HCT116 (cell line): ENCODE data around the gene ENOX1. TPM values are rescaled to one million over a fixed set of nuclear protein-coding genes. Genes with fewer than 3 reads are reported as not detected.

Experiments used
- ATAC-seq: fragments of 200-7000 bp; cut with Tn5 transposase; 2 replicates; pipeline ENCODE4 v1.9.1; 2020; ENCODE audit warnings: mild to moderate bottlenecking, moderate library complexity
- BruUV-seq: library from RNA; stranded (reverse); fragments of 400-500 nt; replicated peaks from 2 replicates; lab custom pipeline; 2021; lab: Mats Ljungman, UMichigan
- CTCF ChIA-PET: fragments of 300-600 bp; sonication (Branson Sonifier 250); formaldehyde crosslinking; loops from one replicate; lab custom pipeline; 2021; ENCODE audit warnings: antibody characterized with exemption; lab: Charles Lee
- POLR2A ChIA-PET: fragments of 300-600, 350-600 bp; sonication (Branson Sonifier 250); formaldehyde crosslinking; loops from one replicate; lab custom pipeline; 2021; ENCODE audit warnings: antibody characterized with exemption; lab: Charles Lee
- RAD21 ChIA-PET, 2 experiments: fragments of 300-600 bp; sonication (Branson Sonifier 250); formaldehyde crosslinking; loops; one replicate each; lab custom pipeline; 2023; ENCODE audit warnings: low total read pairs in 2 of 2; ENCODE audit not compliant: uncharacterized antibody in 2 of 2, unreplicated experiment in 2 of 2, low non-redundant PET in 1 of 2; lab: Charles Lee
- DNase-seq: peaks from one replicate; pipeline ENCODE4 v3.0.0-alpha.2; 2010; ENCODE audit warnings: low read depth, low spot score
- H2AFZ ChIP-seq: fragments of 200-600 bp; shearing (Covaris generic), sonication (generic); 2 replicates; pipeline ENCODE4 v1.6.1; 2017; ENCODE audit warnings: low read depth, mixed run types, mixed read lengths, antibody characterized with exemption, low read length; ENCODE audit not compliant: poor library complexity, severe bottlenecking
- H3K27ac ChIP-seq: 2 replicates; pipeline ENCODE4 v1.5.1; 2012; ENCODE audit warnings: low read depth, low read length
- H3K27me3 ChIP-seq: fragments of 200-600 bp; sonication (generic); 2 replicates; pipeline ENCODE4 v1.6.1; 2016; ENCODE audit warnings: mixed run types, low read length, mixed read lengths; ENCODE audit not compliant: insufficient read depth
- H3K36me3 ChIP-seq, 2 experiments: fragments of 200-500 bp in 1 of 2; fragments of 200-600 bp in 1 of 2; sonication (Bioruptor generic) in 1 of 2; sonication (generic) in 1 of 2; 2 replicates each; pipeline versions ENCODE4 v1.5.1 to v1.6.1; 2014 to 2016; ENCODE audit warnings: low read length in 2 of 2, inconsistent platforms in 1 of 2, mixed read lengths in 1 of 2, mixed run types in 1 of 2; ENCODE audit not compliant: insufficient read depth in 2 of 2, control insufficient read depth in 1 of 2
- H3K4me1 ChIP-seq, 2 experiments: fragments of 200-600 bp in 1 of 2; sonication (generic) in 1 of 2; 2 replicates each; pipeline versions ENCODE4 v1.5.1 to v1.6.1; 2012 to 2017; ENCODE audit warnings: low read length in 2 of 2, inconsistent platforms in 1 of 2, mild to moderate bottlenecking in 1 of 2, mixed read lengths in 1 of 2, mixed run types in 1 of 2, moderate library complexity in 1 of 2; ENCODE audit not compliant: insufficient read depth in 2 of 2, control insufficient read depth in 1 of 2
- H3K4me2 ChIP-seq: fragments of 200-600 bp; sonication (generic); 2 replicates; pipeline ENCODE4 v1.6.1; 2017; ENCODE audit warnings: mixed run types, low read length, mixed read lengths
- H3K4me3 ChIP-seq, 2 experiments: fragments of 200-600 bp in 1 of 2; sonication (generic) in 1 of 2; replicated peaks in 1 of 2; 2 replicates each; pipeline ENCODE4 v1.5.1; 2011 to 2016; ENCODE audit warnings: low read length in 2 of 2, control low read depth in 1 of 2, low read depth in 1 of 2, mild to moderate bottlenecking in 1 of 2, mixed read lengths in 1 of 2, mixed run types in 1 of 2
- H3K79me2 ChIP-seq: fragments of 200-600 bp; sonication (generic); 2 replicates; pipeline ENCODE4 v1.6.1; 2017; ENCODE audit warnings: mild to moderate bottlenecking, mixed run types, low read length, moderate library complexity, mixed read lengths; ENCODE audit not compliant: insufficient read depth
- H3K9ac ChIP-seq: fragments of 200-600 bp; sonication (generic); 2 replicates; pipeline ENCODE4 v1.6.1; 2016; ENCODE audit warnings: low read length, mixed read lengths
- H3K9me2 ChIP-seq: fragments of 200-600 bp; sonication (generic), shearing (Covaris generic); 2 replicates; pipeline ENCODE4 v1.6.1; 2017; ENCODE audit warnings: mixed run types, mild to moderate bottlenecking, moderate library complexity; ENCODE audit not compliant: insufficient read depth
- H3K9me3 ChIP-seq, 2 experiments: fragments of 200-500 bp in 1 of 2; fragments of 200-600 bp in 1 of 2; sonication (Bioruptor generic) in 1 of 2; sonication (generic) in 1 of 2; 2 replicates each; pipeline ENCODE4 v1.6.1; 2014 to 2017; ENCODE audit warnings: low read length in 2 of 2, mixed read lengths in 2 of 2, inconsistent platforms in 1 of 2, low read depth in 1 of 2, mild to moderate bottlenecking in 1 of 2, mixed run types in 1 of 2, moderate library complexity in 1 of 2; ENCODE audit not compliant: control insufficient read depth in 1 of 2, insufficient read depth in 1 of 2
- H4K20me1 ChIP-seq: fragments of 200-600 bp; sonication (generic), shearing (Covaris generic); 2 replicates; pipeline ENCODE4 v1.6.1; 2017; ENCODE audit warnings: mixed run types, mild to moderate bottlenecking, moderate library complexity; ENCODE audit not compliant: insufficient read depth
- CBX3 ChIP-seq: IDR thresholded peaks from 2 replicates; pipeline ENCODE4 v1.6.1; 2012; ENCODE audit warnings: low read depth
- ELF1 ChIP-seq: IDR thresholded peaks from 2 replicates; pipeline ENCODE4 v1.6.1; 2012; ENCODE audit warnings: low read depth, borderline replicate concordance
- FOSL1 ChIP-seq: IDR thresholded peaks from 2 replicates; pipeline ENCODE4 v1.6.1; 2012; ENCODE audit warnings: low read depth
- JUND ChIP-seq: IDR thresholded peaks from 2 replicates; pipeline ENCODE4 v1.6.1; 2012
- POLR2A ChIP-seq: IDR thresholded peaks from 2 replicates; pipeline ENCODE4 v1.7.0; 2011; ENCODE audit warnings: borderline replicate concordance; ENCODE audit not compliant: insufficient read depth, insufficient read length; ENCODE audit errors: extremely low read depth
- SIN3A ChIP-seq: IDR thresholded peaks from 2 replicates; pipeline ENCODE4 v1.6.1; 2012; ENCODE audit warnings: low read depth
- SRF ChIP-seq: IDR thresholded peaks from 2 replicates; pipeline ENCODE4 v1.6.1; 2012; ENCODE audit warnings: low read depth
- YY1 ChIP-seq: IDR thresholded peaks from 2 replicates; pipeline ENCODE4 v1.6.1; 2011; ENCODE audit warnings: low read length, low read depth, moderate library complexity, mild to moderate bottlenecking; ENCODE audit not compliant: insufficient replicate concordance; ENCODE audit errors: extremely low read depth
- intact Hi-C: fragments of 100-400 bp; cut with micrococcal nuclease; formaldehyde crosslinking; loops from 2 replicates; pipeline ENCODE4 v1.10.0; 2022
- total RNA-seq: library from RNA; stranded (reverse); gene quantifications from one replicate; pipeline ENCODE4 v1.2.1, GENCODE V29; 2021; ENCODE audit not compliant: unreplicated experiment
- TF ChIP-seq, protein P1 (sequence below), 3 experiments: fragments of 200-600 bp in 1 of 3; sonication (generic) in 1 of 3; IDR thresholded peaks in 2 of 3; conservative IDR thresholded peaks in 1 of 3; 2 replicates each; pipeline ENCODE4 v1.5.1; 2012 to 2017; ENCODE audit warnings: low read depth in 2 of 3, low read length in 2 of 3, antibody characterized with exemption in 1 of 3, borderline replicate concordance in 1 of 3, control low read depth in 1 of 3, mild to moderate bottlenecking in 1 of 3, mixed read lengths in 1 of 3, mixed run types in 1 of 3, moderate library complexity in 1 of 3; ENCODE audit not compliant: insufficient read depth in 1 of 3
- TF ChIP-seq, protein P2 (sequence below): IDR thresholded peaks from 2 replicates; pipeline ENCODE4 v1.6.1; 2011; ENCODE audit warnings: mild to moderate bottlenecking, low read length, moderate library complexity; ENCODE audit not compliant: insufficient replicate concordance; ENCODE audit errors: extremely low read depth

ENOX1 gene
- total RNA-seq, 1 experiment from 2014 or later: 4.5 TPM

DNA sequence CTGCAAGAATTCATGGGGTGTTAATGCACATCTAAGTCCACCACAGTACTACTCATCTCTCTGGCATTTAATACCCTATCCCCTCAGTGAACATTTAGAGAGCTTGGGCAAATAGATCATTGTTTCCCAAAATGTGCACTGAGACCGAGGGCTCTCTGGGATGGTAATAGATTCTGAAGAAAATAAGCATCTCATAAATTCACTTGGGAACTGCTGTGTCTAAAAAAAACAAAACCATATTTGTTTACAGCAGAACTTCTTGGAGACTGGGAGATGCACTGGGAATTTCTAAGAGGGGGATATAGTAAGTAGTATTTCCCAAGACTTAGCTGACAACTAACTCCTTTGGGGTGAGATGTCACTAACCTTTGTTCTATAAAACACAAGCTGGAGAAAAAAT is 58.4 kb downstream of the ENOX1 start (continued):
- TF ChIP-seq, protein P1, sequence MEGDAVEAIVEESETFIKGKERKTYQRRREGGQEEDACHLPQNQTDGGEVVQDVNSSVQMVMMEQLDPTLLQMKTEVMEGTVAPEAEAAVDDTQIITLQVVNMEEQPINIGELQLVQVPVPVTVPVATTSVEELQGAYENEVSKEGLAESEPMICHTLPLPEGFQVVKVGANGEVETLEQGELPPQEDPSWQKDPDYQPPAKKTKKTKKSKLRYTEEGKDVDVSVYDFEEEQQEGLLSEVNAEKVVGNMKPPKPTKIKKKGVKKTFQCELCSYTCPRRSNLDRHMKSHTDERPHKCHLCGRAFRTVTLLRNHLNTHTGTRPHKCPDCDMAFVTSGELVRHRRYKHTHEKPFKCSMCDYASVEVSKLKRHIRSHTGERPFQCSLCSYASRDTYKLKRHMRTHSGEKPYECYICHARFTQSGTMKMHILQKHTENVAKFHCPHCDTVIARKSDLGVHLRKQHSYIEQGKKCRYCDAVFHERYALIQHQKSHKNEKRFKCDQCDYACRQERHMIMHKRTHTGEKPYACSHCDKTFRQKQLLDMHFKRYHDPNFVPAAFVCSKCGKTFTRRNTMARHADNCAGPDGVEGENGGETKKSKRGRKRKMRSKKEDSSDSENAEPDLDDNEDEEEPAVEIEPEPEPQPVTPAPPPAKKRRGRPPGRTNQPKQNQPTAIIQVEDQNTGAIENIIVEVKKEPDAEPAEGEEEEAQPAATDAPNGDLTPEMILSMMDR (IDR thresholded peaks at IDR 0.05 in 2 of 3, conservative IDR thresholded peaks at IDR 0.05 in 1 of 3; ENCODE audit: borderline replicate concordance in 1 of 3, insufficient read depth in 1 of 3, low read depth in 2 of 3, low read length in 2 of 3): no peak
- TF ChIP-seq JUND (no peak), CBX3 (no peak), SRF (no peak), POLR2A (no peak), SIN3A (no peak)

DNA sequence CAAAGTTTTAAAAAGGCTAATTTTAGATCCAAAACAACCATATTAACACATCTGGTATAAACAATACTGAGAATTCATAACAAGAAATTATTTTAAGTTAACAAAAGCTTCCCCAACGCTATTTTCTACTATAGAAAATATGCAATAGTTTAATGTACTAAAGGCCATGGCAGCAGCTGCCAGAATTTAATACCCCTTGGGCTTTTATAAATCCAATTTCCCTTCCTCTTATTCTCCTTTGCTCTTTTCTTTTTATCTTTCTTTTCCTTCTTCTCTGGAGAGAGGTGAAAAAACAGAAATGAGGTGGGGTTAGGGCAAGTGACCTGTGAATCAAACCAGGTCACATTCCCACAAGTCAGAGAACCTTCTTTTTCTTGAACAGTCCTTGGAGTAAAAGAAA is 58.9 kb downstream of the ENOX1 start:
- Histone ChIP-seq H3K27ac (no peak overlapping the region), H2AFZ (no peak overlapping the region), H3K79me2 (no peaks in the 10 kb centered on the region), H3K36me3 (no peaks in the 10 kb centered on the region), H3K4me1 (no peaks in the 10 kb centered on the region), H3K4me2 (no peak overlapping the region), H3K9ac (no peak overlapping the region), H3K27me3 (peaks cover 8% of the 10 kb centered on the region), H3K9me2 (no peaks in the 10 kb centered on the region), H4K20me1 (no peaks in the 10 kb centered on the region), H3K4me3 (no peak overlapping the region), H3K9me3 (no peaks in the 10 kb centered on the region)
- CTCF ChIA-PET: no interaction called here
- intact Hi-C loops: no loop called here
- ATAC-seq (no peak), DNase-seq (no peak)
- TF ChIP-seq YY1: no peak
- TF ChIP-seq FOSL1: no peak
- TF ChIP-seq, protein P2, sequence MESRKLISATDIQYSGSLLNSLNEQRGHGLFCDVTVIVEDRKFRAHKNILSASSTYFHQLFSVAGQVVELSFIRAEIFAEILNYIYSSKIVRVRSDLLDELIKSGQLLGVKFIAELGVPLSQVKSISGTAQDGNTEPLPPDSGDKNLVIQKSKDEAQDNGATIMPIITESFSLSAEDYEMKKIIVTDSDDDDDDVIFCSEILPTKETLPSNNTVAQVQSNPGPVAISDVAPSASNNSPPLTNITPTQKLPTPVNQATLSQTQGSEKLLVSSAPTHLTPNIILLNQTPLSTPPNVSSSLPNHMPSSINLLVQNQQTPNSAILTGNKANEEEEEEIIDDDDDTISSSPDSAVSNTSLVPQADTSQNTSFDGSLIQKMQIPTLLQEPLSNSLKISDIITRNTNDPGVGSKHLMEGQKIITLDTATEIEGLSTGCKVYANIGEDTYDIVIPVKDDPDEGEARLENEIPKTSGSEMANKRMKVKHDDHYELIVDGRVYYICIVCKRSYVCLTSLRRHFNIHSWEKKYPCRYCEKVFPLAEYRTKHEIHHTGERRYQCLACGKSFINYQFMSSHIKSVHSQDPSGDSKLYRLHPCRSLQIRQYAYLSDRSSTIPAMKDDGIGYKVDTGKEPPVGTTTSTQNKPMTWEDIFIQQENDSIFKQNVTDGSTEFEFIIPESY: no peak
- no peak for TF ChIP-seq ELF1
- TF ChIP-seq, protein P1 (IDR thresholded peaks at IDR 0.05 in 2 of 3, conservative IDR thresholded peaks at IDR 0.05 in 1 of 3; ENCODE audit: borderline replicate concordance in 1 of 3, insufficient read depth in 1 of 3, low read depth in 2 of 3, low read length in 2 of 3): no peak
- no peak for TF ChIP-seq SIN3A
- no peak for TF ChIP-seq CBX3
- BruUV-seq: no TSS peak
- RAD21 ChIA-PET: no interaction called here
- POLR2A ChIA-PET: no interaction called here
